Brain microvascular endothelial cell (primary cell): ENCODE results near the gene LRMDA.

ENCODE experiments used
- DNase-seq: peaks from one replicate; pipeline ENCODE4 v3.0.0-alpha.2; 2020
- H3K27ac ChIP-seq: fragments of 250-450 bp; sonication (Bioruptor Pico); 2 replicates; pipeline ENCODE4 v1.5.1; 2020; ENCODE audit warnings: mild to moderate bottlenecking, moderate library complexity
- H3K27me3 ChIP-seq: fragments of 250-450 bp; sonication (Bioruptor Pico); replicated peaks from 2 replicates; pipeline ENCODE4 v1.5.1; 2020; ENCODE audit warnings: mild to moderate bottlenecking
- H3K36me3 ChIP-seq: fragments of 250-450 bp; sonication (Bioruptor Pico); replicated peaks from 2 replicates; pipeline ENCODE4 v1.5.1; 2020; ENCODE audit warnings: mild to moderate bottlenecking
- H3K4me3 ChIP-seq: 2 replicates; pipeline ENCODE4 v1.5.1; 2011; ENCODE audit warnings: low read depth, mild to moderate bottlenecking, control low read depth, low read length, moderate library complexity
- CTCF ChIP-seq: IDR thresholded peaks from 2 replicates; pipeline ENCODE4 v1.5.1; 2011; ENCODE audit warnings: low read depth, mild to moderate bottlenecking, moderate library complexity, low read length, control low read depth, inconsistent platforms; ENCODE audit errors: missing control alignments
- in situ Hi-C: cut with HindIII; loops from 2 replicates; pipeline ENCODE4 v1.10.0; 2017; ENCODE audit warnings: low sequenced_read_pairs, low pct_ligation_motif_present

Gene LRMDA

GRCh38 chr10:75565286-75566251 is 134.1 kb downstream of the LRMDA start:
- in situ Hi-C loops, result no loop called here

GRCh38 chr10:75568450-75569130 is 137.2 kb downstream of the LRMDA start:
- TF ChIP-seq CTCF, result no peak
- DNase-seq, result no peak
- Histone ChIP-seq H3K36me3 (no peaks in the 10 kb centered on the region), H3K27ac (no peak overlapping the region), H3K4me3 (no peak overlapping the region), H3K27me3 (no peaks in the 10 kb centered on the region)
- in situ Hi-C loops, result no loop called here

More at GRCh38 chr10:75565286-75566251, 134.1 kb downstream of the LRMDA start:
- Histone ChIP-seq H3K27ac (no peak overlapping the region), H3K4me3 (no peak overlapping the region), H3K36me3 (no peaks in the 10 kb centered on the region), H3K27me3 (no peaks in the 10 kb centered on the region)
- DNase-seq, result no peak
- no peak for TF ChIP-seq CTCF

GRCh38 chr10:75569506-75569905 is 138.1 kb downstream of the LRMDA start:
- Histone ChIP-seq H3K36me3 (no peaks in the 10 kb centered on the region), H3K27ac (no peak overlapping the region), H3K4me3 (no peak overlapping the region), H3K27me3 (no peaks in the 10 kb centered on the region)
- TF ChIP-seq CTCF, result no peak
- no peak for DNase-seq
- in situ Hi-C loops, result no loop called here

- no peak for DNase-seq
- no peak for TF ChIP-seq CTCF
Observed at GRCh38 chr10:75572478-75572877, 141.1 kb downstream of the LRMDA start.

GRCh38 chr10:75575940-75576339 is 144.5 kb downstream of the LRMDA start:
- in situ Hi-C loops, result no loop called here
- H3K4me3 ChIP-seq, result no peak overlapping the region
- TF ChIP-seq CTCF, result no peak
- no peak overlapping the region for H3K27ac ChIP-seq
- no peak for DNase-seq
- H3K27me3 ChIP-seq, result no peaks in the 10 kb centered on the region
- no peaks in the 10 kb centered on the region for H3K36me3 ChIP-seq

More at GRCh38 chr10:75572478-75572877, 141.1 kb downstream of the LRMDA start:
- H3K27ac ChIP-seq, result no peak overlapping the region
- in situ Hi-C loops, result no loop called here
- H3K4me3 ChIP-seq, result no peak overlapping the region
- no peaks in the 10 kb centered on the region for H3K36me3 ChIP-seq
- no peaks in the 10 kb centered on the region for H3K27me3 ChIP-seq
